ENCODE data around the gene BPIFB3. TPM values are rescaled to one million over a fixed set of nuclear protein-coding genes. Genes with fewer than 3 reads are reported as not detected.

The BPIFB3 gene, protein sequence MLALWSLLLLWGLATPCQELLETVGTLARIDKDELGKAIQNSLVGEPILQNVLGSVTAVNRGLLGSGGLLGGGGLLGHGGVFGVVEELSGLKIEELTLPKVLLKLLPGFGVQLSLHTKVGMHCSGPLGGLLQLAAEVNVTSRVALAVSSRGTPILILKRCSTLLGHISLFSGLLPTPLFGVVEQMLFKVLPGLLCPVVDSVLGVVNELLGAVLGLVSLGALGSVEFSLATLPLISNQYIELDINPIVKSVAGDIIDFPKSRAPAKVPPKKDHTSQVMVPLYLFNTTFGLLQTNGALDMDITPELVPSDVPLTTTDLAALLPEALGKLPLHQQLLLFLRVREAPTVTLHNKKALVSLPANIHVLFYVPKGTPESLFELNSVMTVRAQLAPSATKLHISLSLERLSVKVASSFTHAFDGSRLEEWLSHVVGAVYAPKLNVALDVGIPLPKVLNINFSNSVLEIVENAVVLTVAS
- total RNA-seq (2014; rRNA removed; shearing (Covaris generic)), result 0.26 and 0.43 TPM in 2 replicates

DNA sequence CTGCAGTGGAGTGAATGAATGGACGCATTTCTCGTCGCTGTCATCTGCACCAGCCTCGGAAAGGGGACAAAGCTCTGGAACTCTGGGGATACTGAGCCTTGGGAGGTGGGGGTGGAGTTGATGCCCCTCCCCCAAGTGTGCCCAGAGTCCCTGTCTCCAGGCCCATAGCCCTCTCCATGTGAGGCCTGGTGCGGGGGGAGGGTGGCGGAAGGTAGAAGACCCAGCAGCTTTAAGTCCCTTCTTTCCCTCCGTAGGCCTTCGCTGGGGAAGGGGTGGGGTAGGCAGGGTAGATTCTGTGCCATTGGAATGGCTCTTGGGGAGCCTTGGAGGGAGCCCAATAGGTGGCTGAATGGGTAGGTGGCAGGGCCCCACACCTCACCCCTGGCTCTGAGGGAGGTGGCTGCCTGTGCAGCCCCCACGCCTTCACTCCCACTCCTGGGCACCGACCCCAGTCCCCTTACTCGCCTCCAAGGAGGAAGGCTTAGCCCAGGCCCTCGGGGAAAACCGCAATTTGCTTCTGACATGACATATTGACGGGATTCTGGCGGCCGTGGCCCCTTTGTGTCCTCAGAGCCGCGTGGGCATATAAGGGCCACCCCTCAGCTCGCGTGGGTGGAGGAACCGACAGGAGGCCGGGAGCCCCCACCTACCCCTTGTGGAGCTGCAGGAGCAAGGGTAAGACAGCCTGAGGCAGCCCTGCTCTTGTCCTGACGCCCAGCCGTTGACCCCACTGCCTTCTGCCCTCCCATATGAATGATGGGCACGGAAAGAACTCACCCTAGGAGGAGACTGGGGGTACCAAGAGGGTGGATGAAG lies at the start of gene BPIFB3:
Gene BPIFB3, plus strand, starts transcription at position 613 of the 816 bp plus-strand sequence. CDS start 1,533 bp downstream, outside the sequence.
- Histone ChIP-seq H3K4me3 (no peak within 1 kb of the TSS), H3K4me1 (0 out of 2 replicates have a peak, but pooled peaks cover 4% of the 10 kb centered on the region), H3K9me3 (replicated peaks) (no peaks in the 10 kb centered on the region), H3K27ac (no peak within 1 kb of the TSS), H3K36me3 (no peaks in the 10 kb centered on the region), H3K27me3 (no peaks in the 10 kb centered on the region)
- DNase-seq, result no peak

DNA sequence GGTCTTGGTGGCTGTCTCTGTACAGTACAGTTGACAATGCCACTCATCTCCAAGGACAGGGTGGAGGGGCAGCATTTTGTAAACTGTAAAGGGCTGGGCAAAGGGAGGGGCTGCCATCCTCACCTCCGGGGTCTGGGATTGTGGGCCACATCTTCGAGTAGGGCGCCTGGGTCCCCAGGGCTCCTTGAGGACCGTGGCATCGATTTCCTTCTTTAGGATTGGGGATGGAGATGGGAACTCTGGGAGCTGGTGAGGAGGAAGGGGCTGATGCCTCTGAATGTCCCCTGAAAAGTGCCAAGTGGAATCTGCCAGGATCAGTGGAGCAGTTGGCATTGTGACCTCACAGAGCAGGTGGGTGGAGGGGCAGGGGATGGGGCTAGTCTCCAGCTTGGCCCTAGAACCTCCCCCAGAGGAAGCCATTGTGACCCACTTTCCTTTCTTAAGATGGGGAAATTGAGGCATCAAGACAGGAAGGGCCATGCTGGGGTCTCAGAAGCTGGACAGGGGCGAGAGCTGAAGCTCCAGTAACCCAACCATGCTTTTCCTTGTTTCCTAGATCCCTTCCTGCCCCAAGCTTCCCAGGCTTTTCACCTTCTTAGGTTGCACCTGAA lies 49.5 kb upstream of the BPIFB3 start, which contains the start of gene SUN5:
Gene SUN5, minus strand, starts transcription at position 293 of the 611 bp plus-strand sequence. Its CDS starts 93 bp downstream, at position 200.
- Histone ChIP-seq H3K27me3 (no peaks in the 10 kb centered on the region), H3K36me3 (no peaks in the 10 kb centered on the region), H3K4me3 (no peak within 1 kb of the TSS), H3K27ac (no peak within 1 kb of the TSS), H3K4me1 (peaks cover 2% of the 10 kb centered on the region; the same call in 1 of the 2 replicates), H3K9me3 (replicated peaks) (no peaks in the 10 kb centered on the region)
- no peak for DNase-seq

DNA sequence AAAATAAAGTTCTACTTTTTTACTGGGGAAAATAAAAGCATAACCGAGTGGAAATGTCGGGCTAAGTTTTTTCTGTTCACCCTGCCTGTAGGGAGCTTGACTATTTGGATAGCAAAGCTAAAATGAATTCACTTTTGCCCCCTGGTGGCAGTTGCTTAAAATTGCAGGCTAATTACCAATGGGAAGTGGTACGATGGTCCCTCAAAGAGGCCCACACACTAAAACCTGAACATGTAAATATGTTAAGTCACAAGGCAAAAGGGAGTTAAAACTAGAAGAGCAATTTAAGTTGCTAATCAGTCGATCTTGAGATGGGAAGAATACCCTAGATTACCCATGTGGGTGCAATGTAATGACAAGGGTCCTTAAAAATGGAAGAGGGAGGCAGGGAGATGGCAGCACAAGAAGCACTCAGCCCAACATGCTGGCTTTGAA lies 48.6 kb upstream of the BPIFB3 start:
- peaks cover 8% of the 10 kb centered on the region; the same call in 1 of the 2 replicates for H3K4me1 ChIP-seq
- H3K27me3 ChIP-seq, result no peaks in the 10 kb centered on the region
- no peak overlapping the region for H3K4me3 ChIP-seq
- H3K27ac ChIP-seq, result no peak overlapping the region
- no peaks in the 10 kb centered on the region for H3K36me3 ChIP-seq
- no peaks in the 10 kb centered on the region for H3K9me3 ChIP-seq (replicated peaks)
- peak; percentile 49 to 82 for DNase-seq

DNA sequence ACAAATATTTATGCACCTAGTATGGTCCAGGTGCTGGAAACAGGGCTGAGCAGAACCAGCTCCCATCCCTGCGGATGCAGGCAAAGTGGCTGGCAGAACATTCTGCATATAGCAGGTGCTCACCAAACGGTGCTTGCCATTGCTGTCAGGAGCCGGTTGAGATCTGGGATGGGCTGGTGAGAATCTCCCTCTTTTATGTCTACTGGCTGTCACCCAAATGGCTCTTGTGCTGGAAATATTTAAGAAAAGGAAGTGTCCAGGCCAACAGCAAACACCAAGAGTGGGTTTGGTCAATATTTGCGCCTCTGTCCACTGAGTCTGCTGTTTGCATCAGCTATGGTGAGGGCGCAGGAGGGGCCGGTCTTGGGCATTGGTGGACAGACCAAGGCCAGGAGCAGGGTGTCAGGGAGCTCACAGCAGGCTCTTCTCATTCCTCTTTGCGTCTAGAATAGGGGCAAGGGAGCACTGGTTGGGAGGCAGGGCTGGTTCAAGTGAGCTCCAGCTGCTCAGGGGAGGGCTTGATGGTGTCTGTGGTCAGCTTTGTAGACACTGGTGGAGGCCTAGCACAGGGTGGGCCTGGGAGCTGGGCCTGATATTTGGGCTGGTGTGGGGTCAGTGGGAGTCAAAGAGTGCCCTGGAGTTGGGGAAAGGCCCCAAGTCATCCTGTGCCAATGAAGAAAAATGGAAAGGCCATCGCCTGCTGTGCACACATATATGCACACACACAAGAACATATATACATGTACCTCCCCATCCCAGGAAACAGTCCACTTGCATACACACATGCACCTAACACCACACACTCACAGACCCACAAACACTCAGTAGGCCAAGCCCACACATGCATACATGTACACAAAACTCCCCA lies 47.6 kb upstream of the BPIFB3 start:
- Histone ChIP-seq H3K9me3 (replicated peaks) (no peaks in the 10 kb centered on the region), H3K27ac (no peak overlapping the region), H3K27me3 (no peaks in the 10 kb centered on the region), H3K36me3 (no peaks in the 10 kb centered on the region), H3K4me3 (no peak overlapping the region), H3K4me1 (peaks cover 8% of the 10 kb centered on the region; the same call in 1 of the 2 replicates)
- DNase-seq, result no peak

DNA sequence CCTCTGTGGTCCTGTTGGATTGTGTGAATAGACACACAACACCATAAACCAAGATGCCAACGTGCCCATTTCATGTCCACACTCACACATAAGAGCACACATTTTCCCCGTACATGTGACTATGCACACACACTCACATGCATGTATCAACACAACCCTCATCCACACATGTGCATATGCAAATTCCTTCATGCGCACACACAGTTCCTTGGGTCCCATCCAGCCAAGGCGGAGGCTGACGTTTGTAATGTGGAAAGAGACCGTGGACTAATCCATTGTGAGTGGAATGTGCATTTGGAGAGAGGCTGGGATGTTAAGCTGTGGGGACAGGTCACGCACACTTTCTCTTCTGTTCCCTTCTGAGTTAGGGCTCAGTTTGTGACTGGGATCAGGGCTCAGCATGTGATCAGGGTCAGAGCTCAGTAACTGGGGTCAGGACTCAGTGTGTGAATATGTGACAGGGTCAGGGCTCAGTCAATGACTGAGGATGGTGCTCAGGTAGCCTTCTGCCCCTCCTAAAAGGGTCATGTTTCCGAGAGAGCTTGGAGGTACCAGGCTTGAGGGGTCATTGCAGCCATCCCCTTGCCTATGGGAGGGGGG lies 46.8 kb upstream of the BPIFB3 start:
- H3K27ac ChIP-seq, result no peak overlapping the region
- no peaks in the 10 kb centered on the region for H3K9me3 ChIP-seq (replicated peaks)
- H3K4me1 ChIP-seq, result peaks cover 8% of the 10 kb centered on the region; the same call in 1 of the 2 replicates
- no peaks in the 10 kb centered on the region for H3K36me3 ChIP-seq
- DNase-seq, result no peak
- H3K4me3 ChIP-seq, result no peak overlapping the region
- H3K27me3 ChIP-seq, result no peaks in the 10 kb centered on the region

DNA sequence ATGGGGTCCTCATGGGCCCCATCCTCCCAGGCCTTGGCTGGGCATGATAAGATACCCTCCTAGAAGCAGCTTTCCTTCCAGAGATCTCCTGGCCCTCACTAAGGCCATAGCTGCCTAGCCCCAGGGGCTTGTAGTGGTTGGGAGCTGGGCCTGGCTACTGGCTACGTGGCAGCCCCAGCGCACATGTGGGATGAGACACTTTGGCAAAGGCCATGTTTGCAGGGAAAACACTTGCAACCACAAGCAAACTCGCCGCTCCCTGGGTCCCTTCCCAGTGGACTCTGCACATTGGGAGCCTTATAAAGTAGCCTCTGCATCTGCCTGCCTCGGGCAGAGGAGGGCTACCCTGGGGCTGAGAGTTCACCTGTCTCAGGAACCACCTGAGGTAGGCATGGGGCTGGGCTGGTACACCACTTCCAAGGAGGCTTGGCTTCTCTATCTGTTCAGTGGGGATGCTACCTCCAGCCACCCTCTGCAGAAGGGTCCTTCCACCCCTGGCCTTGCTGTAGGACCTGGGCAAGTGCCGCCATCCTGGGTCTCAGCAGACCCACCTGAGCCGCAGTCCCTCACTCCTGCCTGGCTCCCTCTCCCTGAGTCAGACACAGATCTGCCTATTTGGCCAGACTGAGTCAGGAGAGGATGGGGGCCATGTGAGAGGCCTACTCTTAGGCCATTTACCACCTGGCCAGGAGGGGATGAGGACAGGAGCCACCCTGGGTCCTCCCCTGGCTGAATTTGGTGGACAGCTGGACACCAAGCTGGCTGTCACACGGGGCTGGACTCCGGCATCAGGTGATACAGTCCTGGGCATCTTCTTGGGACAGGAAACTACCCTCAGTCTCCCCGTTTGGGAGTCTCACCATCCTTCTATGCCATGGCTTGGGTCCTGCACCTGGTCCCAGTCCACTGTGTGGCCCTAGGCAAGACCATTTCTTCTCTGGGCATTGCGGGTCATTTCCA lies 46.0 kb upstream of the BPIFB3 start, which contains the start of gene BPIFB2:
Gene BPIFB2, plus strand, starts transcription at position 329 of the 960 bp plus-strand sequence. CDS start 871 bp downstream, outside the sequence.
- Histone ChIP-seq H3K4me3 (no peak within 1 kb of the TSS), H3K4me1 (peaks cover 8% of the 10 kb centered on the region; the same call in 1 of the 2 replicates), H3K9me3 (replicated peaks) (no peaks in the 10 kb centered on the region), H3K36me3 (no peaks in the 10 kb centered on the region), H3K27ac (no peak within 1 kb of the TSS), H3K27me3 (no peaks in the 10 kb centered on the region)
- DNase-seq, result no peak

DNA sequence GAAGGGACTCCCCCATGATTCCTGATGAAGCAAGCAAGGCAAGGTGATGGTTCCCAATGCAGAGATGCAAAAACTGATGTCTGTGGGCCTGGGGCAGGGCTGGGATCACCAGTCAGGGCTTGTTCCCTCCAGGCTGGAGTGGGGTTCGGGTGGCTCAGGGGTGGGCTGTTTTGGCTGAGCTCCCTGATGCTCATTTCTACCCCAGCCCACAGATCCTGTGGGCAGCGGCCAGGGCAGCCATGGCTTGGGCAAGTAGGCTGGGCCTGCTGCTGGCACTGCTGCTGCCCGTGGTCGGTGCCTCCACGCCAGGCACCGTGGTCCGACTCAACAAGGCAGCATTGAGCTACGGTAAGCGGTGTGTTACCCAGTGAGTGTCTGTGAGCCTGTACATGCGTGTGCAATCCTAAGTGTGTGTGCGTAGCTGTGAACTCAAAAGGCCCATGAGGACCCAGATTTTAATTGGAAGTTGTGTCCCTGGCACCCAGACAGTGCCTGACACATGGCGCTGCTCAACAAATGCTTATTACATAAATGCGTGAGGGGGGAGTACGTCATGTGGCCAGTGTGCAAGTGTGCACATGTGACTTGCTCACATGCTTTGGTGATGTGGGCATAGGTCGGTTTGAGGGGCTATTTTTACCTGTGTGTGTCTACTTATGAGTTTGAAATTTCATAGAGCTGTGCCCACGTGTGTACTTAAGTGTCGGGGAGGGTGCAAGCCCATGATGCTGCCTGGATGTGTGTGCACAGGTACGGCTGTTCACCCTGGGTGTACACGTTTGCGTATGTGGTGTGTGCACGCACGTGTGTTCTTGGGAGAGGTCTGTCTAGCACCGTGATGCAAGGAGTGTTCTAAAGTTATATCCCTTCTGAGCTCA lies 45.1 kb upstream of the BPIFB3 start:
- Histone ChIP-seq H3K27ac (no peak overlapping the region), H3K4me1 (peaks cover 9% of the 10 kb centered on the region; the same call in 1 of the 2 replicates), H3K4me3 (no peak overlapping the region), H3K9me3 (replicated peaks) (no peaks in the 10 kb centered on the region), H3K27me3 (no peaks in the 10 kb centered on the region), H3K36me3 (no peaks in the 10 kb centered on the region)
- no peak for DNase-seq

DNA sequence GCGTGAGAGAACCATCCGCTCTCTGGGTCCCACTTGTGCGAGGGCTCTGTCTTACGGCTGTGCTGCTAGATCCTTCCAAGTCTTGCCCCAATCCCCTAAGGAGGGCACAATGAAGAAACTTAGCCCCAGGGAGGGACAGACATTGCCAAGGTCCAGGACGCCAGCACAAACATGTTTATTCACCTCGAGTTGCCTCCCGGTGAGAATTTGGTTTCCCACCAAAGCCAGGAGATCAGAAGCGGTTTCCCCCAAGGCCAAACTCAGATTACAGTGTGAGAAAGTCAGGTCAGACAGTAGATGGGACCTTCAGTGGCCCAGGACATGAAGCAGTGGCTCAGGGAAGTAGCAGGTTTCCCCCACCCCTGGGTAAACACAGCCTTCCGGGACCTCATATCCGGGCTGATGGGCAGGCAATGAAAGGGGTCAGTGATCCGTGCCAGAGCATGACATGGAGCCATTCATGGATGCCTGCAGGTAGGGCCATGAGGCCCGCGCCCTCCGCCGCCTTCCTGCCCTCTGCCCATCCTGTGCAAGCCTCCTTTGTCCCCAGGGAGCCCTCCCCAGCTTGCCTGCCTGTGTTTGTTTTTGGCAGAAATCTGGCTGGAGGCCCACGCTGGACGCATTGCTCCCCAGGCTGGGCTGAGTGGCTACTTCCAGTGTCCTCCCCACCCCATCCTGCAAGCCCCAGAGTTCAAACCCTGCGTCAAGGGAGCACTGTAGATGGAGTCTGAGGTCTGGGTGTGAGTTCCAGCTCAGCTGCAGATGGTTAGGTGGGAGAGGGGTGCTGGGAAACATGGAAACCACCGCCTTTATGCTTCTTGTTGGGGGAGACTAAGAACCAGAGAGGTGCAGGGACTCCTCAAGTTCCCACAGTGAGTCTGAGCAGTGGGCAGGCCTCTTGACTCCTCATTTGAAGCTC lies 44.2 kb upstream of the BPIFB3 start:
- peak; percentile 61 to 67 for DNase-seq

DNA sequence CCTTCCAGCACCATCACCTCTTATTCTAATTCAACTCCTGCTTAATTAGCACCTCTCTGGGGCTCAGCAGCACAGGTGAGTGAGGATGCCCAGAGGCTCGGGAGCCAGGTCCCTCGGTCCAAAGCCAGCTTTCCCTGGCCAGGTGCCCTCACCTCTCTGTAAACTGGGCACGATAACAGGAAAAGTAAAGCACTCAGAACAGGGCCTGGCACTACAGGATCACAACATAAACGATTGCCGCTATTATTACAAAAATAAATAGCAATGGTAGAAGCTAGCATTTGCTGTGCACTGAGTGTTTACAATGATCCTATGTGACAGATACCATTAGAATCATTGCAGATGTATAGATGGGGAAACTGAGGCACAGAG lies 43.6 kb upstream of the BPIFB3 start:
- Histone ChIP-seq H3K36me3 (no peaks in the 10 kb centered on the region), H3K4me1 (peaks cover 21% of the 10 kb centered on the region), H3K4me3 (no peak overlapping the region), H3K9me3 (replicated peaks) (no peaks in the 10 kb centered on the region), H3K27ac (no peak overlapping the region), H3K27me3 (no peaks in the 10 kb centered on the region)
- DNase-seq, result no peak

More for the DNA sequence above, 44.2 kb upstream of the BPIFB3 start:
- Histone ChIP-seq H3K9me3 (replicated peaks) (no peaks in the 10 kb centered on the region), H3K36me3 (no peaks in the 10 kb centered on the region), H3K4me1 (peaks cover 18% of the 10 kb centered on the region), H3K4me3 (no peak overlapping the region), H3K27ac (no peak overlapping the region), H3K27me3 (no peaks in the 10 kb centered on the region)

DNA sequence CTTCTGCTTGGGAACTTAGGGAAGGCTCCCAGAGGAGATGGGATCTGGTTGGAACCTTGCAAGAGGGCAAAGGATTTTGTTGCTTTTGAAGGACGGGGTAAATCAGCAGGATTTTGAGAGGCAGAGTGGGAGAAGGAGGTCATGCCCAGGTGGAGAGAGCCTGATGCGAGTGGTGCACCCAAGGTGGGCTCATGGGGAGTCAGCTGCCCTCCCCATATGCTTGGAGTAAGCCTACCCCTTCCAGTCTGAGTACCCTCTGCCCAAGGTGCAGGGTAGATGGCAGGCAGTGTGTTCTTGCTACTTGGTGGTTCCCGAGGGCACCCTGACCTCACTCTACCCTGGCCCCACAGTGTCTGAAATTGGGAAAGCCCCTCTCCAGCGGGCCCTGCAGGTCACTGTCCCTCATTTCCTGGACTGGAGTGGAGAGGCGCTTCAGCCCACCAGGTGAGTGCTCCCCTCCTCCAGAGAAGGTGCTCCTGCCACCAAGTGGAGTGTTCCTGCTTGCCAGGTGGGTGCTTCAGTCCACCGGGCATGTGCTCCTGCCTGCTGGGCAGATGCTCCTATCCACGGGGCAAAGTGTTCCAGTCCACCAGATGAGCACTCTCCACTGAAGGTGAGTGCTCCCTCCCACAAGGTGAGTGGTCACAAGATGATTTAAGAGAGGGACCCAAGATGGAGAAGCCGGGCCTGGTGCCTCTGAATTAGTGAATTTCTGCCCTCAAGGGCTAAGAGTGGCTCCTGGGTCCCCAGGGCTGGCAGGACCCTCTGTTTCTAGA lies 42.8 kb upstream of the BPIFB3 start:
- Histone ChIP-seq H3K36me3 (no peaks in the 10 kb centered on the region), H3K4me3 (no peak overlapping the region), H3K27me3 (no peaks in the 10 kb centered on the region), H3K9me3 (replicated peaks) (no peaks in the 10 kb centered on the region), H3K4me1 (peaks cover 21% of the 10 kb centered on the region), H3K27ac (no peak overlapping the region)
- no peak for DNase-seq

All from SJCRH30 (cell line).